ENCODE results near the gene CCDC137.
A peak's percentile ranks its signal among the peaks of the same experiment; 100 is the strongest.
"Not testable (repeated sequence)": the region's sequence is repeated elsewhere in the genome, so short reads cannot be mapped to it uniquely, and the experiment has no call there.

Gene CCDC137

GRCh38 chr17:81666342-81667191 lies at the start of gene CCDC137, which contains the start of gene OXLD1:
CCDC137 (plus strand) TSS chr17:81666737; CDS start chr17:81666767, 30 bp downstream.
OXLD1 (minus strand) TSS chr17:81666605; CDS start chr17:81666577, 28 bp downstream.
- Histone ChIP-seq H3K4me3 (ENCODE audit: low read depth, low read length) (peak within 1 kb of the TSS; percentile 96), H3K9me3 (ENCODE audit: control insufficient read depth, insufficient read depth, low read length) (no peaks in the 10 kb centered on the region), H3K9ac (ENCODE audit: low read depth, low read length) (peak within 1 kb of the TSS; percentile 89), H3K4me1 (ENCODE audit: control insufficient read depth, insufficient read depth, low read length) (peaks cover 4% of the 10 kb centered on the region), H3K36me3 (ENCODE audit: control insufficient read depth, insufficient read depth, low read length) (peaks cover 31% of the 10 kb centered on the region), H3K27me3 (ENCODE audit: control insufficient read depth, insufficient read depth, low read length) (no peaks in the 10 kb centered on the region)

- H3K9ac ChIP-seq (ENCODE audit: low read depth, low read length) = no peak overlapping the region
- H3K4me3 ChIP-seq (ENCODE audit: low read depth, low read length) = no peak overlapping the region
- H3K9me3 ChIP-seq (ENCODE audit: control insufficient read depth, insufficient read depth, low read length) = no peaks in the 10 kb centered on the region
- peaks cover 25% of the 10 kb centered on the region for H3K36me3 ChIP-seq (ENCODE audit: control insufficient read depth, insufficient read depth, low read length)
- H3K27me3 ChIP-seq (ENCODE audit: control insufficient read depth, insufficient read depth, low read length) = no peaks in the 10 kb centered on the region
- H3K4me1 ChIP-seq (ENCODE audit: control insufficient read depth, insufficient read depth, low read length) = no peaks in the 10 kb centered on the region
Measured at GRCh38 chr17:81616877-81617276, 49.7 kb upstream of the CCDC137 start.

- H3K4me1 ChIP-seq (ENCODE audit: control insufficient read depth, insufficient read depth, low read length); H3K9ac ChIP-seq (ENCODE audit: low read depth, low read length); H3K4me3 ChIP-seq (ENCODE audit: low read depth, low read length); H3K27me3 ChIP-seq (ENCODE audit: control insufficient read depth, insufficient read depth, low read length); H3K9me3 ChIP-seq (ENCODE audit: control insufficient read depth, insufficient read depth, low read length): not testable (repeated sequence)
- H3K36me3 ChIP-seq (ENCODE audit: control insufficient read depth, insufficient read depth, low read length) = peaks cover 30% of the 10 kb centered on the region
Measured at GRCh38 chr17:81618307-81618706, 48.2 kb upstream of the CCDC137 start.

- H3K4me1 ChIP-seq (ENCODE audit: control insufficient read depth, insufficient read depth, low read length) = no peaks in the 10 kb centered on the region
- peaks cover 45% of the 10 kb centered on the region for H3K36me3 ChIP-seq (ENCODE audit: control insufficient read depth, insufficient read depth, low read length)
- no peak overlapping the region for H3K4me3 ChIP-seq (ENCODE audit: low read depth, low read length)
- no peak overlapping the region for H3K9ac ChIP-seq (ENCODE audit: low read depth, low read length)
- no peaks in the 10 kb centered on the region for H3K9me3 ChIP-seq (ENCODE audit: control insufficient read depth, insufficient read depth, low read length)
- H3K27me3 ChIP-seq (ENCODE audit: control insufficient read depth, insufficient read depth, low read length) = no peaks in the 10 kb centered on the region
Measured at GRCh38 chr17:81621494-81622130, 44.9 kb upstream of the CCDC137 start.

- H3K4me1 ChIP-seq (ENCODE audit: control insufficient read depth, insufficient read depth, low read length) = no peaks in the 10 kb centered on the region
- peaks cover 17% of the 10 kb centered on the region for H3K36me3 ChIP-seq (ENCODE audit: control insufficient read depth, insufficient read depth, low read length)
- no peak overlapping the region for H3K4me3 ChIP-seq (ENCODE audit: low read depth, low read length)
- no peak overlapping the region for H3K9ac ChIP-seq (ENCODE audit: low read depth, low read length)
- H3K9me3 ChIP-seq (ENCODE audit: control insufficient read depth, insufficient read depth, low read length) = no peaks in the 10 kb centered on the region
- H3K27me3 ChIP-seq (ENCODE audit: control insufficient read depth, insufficient read depth, low read length) = no peaks in the 10 kb centered on the region
Measured at GRCh38 chr17:81630274-81630673, 36.3 kb upstream of the CCDC137 start.

GRCh38 chr17:81631482-81631881 lies 35.1 kb upstream of the CCDC137 start:
- no peak overlapping the region for H3K9ac ChIP-seq (ENCODE audit: low read depth, low read length)

GRCh38 chr17:81635431-81635830 lies 31.1 kb upstream of the CCDC137 start:
- Histone ChIP-seq H3K4me1 (ENCODE audit: control insufficient read depth, insufficient read depth, low read length) (no peaks in the 10 kb centered on the region), H3K9me3 (ENCODE audit: control insufficient read depth, insufficient read depth, low read length) (no peaks in the 10 kb centered on the region), H3K36me3 (ENCODE audit: control insufficient read depth, insufficient read depth, low read length) (no peaks in the 10 kb centered on the region), H3K4me3 (ENCODE audit: low read depth, low read length) (peak overlapping the region; percentile 97), H3K27me3 (ENCODE audit: control insufficient read depth, insufficient read depth, low read length) (no peaks in the 10 kb centered on the region), H3K9ac (ENCODE audit: low read depth, low read length) (no peak overlapping the region)

More at GRCh38 chr17:81631482-81631881, 35.1 kb upstream of the CCDC137 start:
- Histone ChIP-seq H3K27me3 (ENCODE audit: control insufficient read depth, insufficient read depth, low read length) (no peaks in the 10 kb centered on the region), H3K4me3 (ENCODE audit: low read depth, low read length) (no peak overlapping the region), H3K36me3 (ENCODE audit: control insufficient read depth, insufficient read depth, low read length) (peaks cover 11% of the 10 kb centered on the region), H3K4me1 (ENCODE audit: control insufficient read depth, insufficient read depth, low read length) (no peaks in the 10 kb centered on the region), H3K9me3 (ENCODE audit: control insufficient read depth, insufficient read depth, low read length) (no peaks in the 10 kb centered on the region)

- no peaks in the 10 kb centered on the region for H3K36me3 ChIP-seq (ENCODE audit: control insufficient read depth, insufficient read depth, low read length)
- H3K9me3 ChIP-seq (ENCODE audit: control insufficient read depth, insufficient read depth, low read length) = no peaks in the 10 kb centered on the region
- peak overlapping the region; percentile 88 for H3K9ac ChIP-seq (ENCODE audit: low read depth, low read length)
- H3K4me1 ChIP-seq (ENCODE audit: control insufficient read depth, insufficient read depth, low read length) = no peaks in the 10 kb centered on the region
- no peaks in the 10 kb centered on the region for H3K27me3 ChIP-seq (ENCODE audit: control insufficient read depth, insufficient read depth, low read length)
- peak overlapping the region; percentile 97 for H3K4me3 ChIP-seq (ENCODE audit: low read depth, low read length)
Measured at GRCh38 chr17:81635973-81636504, 30.5 kb upstream of the CCDC137 start.

GRCh38 chr17:81636505-81637288 lies 29.8 kb upstream of the CCDC137 start, which contains the start of the genes NPLOC4 and TSPAN10:
NPLOC4 (minus strand) TSS chr17:81637112; CDS start chr17:81636930, 182 bp downstream.
TSPAN10 (plus strand) TSS chr17:81637196; CDS start chr17:81642413, 5,217 bp downstream.
- Histone ChIP-seq H3K36me3 (ENCODE audit: control insufficient read depth, insufficient read depth, low read length) (no peaks in the 10 kb centered on the region), H3K4me1 (ENCODE audit: control insufficient read depth, insufficient read depth, low read length) (no peaks in the 10 kb centered on the region), H3K27me3 (ENCODE audit: control insufficient read depth, insufficient read depth, low read length) (no peaks in the 10 kb centered on the region), H3K9ac (ENCODE audit: low read depth, low read length) (peak within 1 kb of the TSS; percentile 88), H3K4me3 (ENCODE audit: low read depth, low read length) (peak within 1 kb of the TSS; percentile 97), H3K9me3 (ENCODE audit: control insufficient read depth, insufficient read depth, low read length) (no peaks in the 10 kb centered on the region)

- H3K9me3 ChIP-seq (ENCODE audit: control insufficient read depth, insufficient read depth, low read length) = no peaks in the 10 kb centered on the region
- no peaks in the 10 kb centered on the region for H3K4me1 ChIP-seq (ENCODE audit: control insufficient read depth, insufficient read depth, low read length)
- H3K27me3 ChIP-seq (ENCODE audit: control insufficient read depth, insufficient read depth, low read length) = no peaks in the 10 kb centered on the region
- no peaks in the 10 kb centered on the region for H3K36me3 ChIP-seq (ENCODE audit: control insufficient read depth, insufficient read depth, low read length)
- no peak overlapping the region for H3K9ac ChIP-seq (ENCODE audit: low read depth, low read length)
- no peak overlapping the region for H3K4me3 ChIP-seq (ENCODE audit: low read depth, low read length)
Measured at GRCh38 chr17:81638683-81639082, 27.9 kb upstream of the CCDC137 start.

GRCh38 chr17:81640011-81640410 lies 26.5 kb upstream of the CCDC137 start:
- no peaks in the 10 kb centered on the region for H3K4me1 ChIP-seq (ENCODE audit: control insufficient read depth, insufficient read depth, low read length)
- no peaks in the 10 kb centered on the region for H3K27me3 ChIP-seq (ENCODE audit: control insufficient read depth, insufficient read depth, low read length)
- H3K4me3 ChIP-seq (ENCODE audit: low read depth, low read length) = no peak overlapping the region
- no peak overlapping the region for H3K9ac ChIP-seq (ENCODE audit: low read depth, low read length)
- H3K36me3 ChIP-seq (ENCODE audit: control insufficient read depth, insufficient read depth, low read length) = no peaks in the 10 kb centered on the region
- H3K9me3 ChIP-seq (ENCODE audit: control insufficient read depth, insufficient read depth, low read length) = no peaks in the 10 kb centered on the region
